IPS DF 19.7 (cell line): ENCODE measurements around the gene HDAC4.

Experiments used
- DNase-seq: peaks from one replicate; pipeline ENCODE4 v3.0.0-alpha.2; 2013; ENCODE audit warnings: low read depth, low spot score

HDAC4 gene

GRCh38 chr2:239327536-239328350, 73.1 kb downstream of the HDAC4 start:
- DNase-seq, result no peak

- no peak for DNase-seq
Measured at GRCh38 chr2:239326831-239327535, 73.8 kb downstream of the HDAC4 start.

DNA sequence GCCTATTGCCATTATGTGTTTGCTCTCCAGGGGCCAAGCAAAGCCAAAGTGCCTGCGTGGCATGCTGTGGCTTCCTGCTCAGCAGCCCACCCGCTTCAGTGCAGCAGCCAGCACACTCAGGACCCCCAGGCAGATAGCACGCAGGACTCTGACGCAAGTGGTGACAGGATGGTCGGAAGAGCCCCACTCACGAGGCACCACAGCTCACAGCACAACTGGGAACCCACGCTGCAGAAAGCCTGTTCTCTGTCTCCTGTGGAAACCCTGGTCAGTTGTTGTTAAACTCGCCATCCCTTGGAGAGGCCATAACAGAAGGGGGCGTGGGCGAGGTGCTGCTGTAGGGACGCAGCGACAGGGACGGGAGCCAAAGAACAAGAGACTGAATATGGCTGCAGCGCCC, 76.4 kb downstream of the HDAC4 start:
- DNase-seq, result no peak

DNA sequence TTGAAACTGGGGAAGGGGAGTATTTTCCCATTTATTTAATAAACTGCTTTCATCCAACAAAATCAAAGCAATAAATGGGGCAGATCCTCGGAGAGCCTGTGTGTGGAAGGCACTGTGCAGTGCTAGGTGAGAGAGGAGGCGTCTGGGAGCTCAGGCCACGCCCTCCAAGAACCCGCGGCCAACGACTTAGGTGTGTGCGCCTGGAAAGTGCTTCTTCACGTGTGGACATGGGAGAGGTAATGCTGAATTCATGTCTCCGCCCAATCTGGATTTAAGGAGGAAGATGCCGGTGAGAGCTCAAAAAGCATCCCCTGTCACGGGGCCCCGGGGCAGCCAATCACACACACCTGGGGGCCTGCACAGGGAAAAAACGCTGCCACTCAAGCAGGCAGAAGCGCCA, 77.4 kb downstream of the HDAC4 start:
- no peak for DNase-seq

- DNase-seq, result no peak
Measured at GRCh38 chr2:239322416-239323086, 78.3 kb downstream of the HDAC4 start.

- no peak for DNase-seq
Measured at GRCh38 chr2:239321596-239322415, 79.0 kb downstream of the HDAC4 start.

DNA sequence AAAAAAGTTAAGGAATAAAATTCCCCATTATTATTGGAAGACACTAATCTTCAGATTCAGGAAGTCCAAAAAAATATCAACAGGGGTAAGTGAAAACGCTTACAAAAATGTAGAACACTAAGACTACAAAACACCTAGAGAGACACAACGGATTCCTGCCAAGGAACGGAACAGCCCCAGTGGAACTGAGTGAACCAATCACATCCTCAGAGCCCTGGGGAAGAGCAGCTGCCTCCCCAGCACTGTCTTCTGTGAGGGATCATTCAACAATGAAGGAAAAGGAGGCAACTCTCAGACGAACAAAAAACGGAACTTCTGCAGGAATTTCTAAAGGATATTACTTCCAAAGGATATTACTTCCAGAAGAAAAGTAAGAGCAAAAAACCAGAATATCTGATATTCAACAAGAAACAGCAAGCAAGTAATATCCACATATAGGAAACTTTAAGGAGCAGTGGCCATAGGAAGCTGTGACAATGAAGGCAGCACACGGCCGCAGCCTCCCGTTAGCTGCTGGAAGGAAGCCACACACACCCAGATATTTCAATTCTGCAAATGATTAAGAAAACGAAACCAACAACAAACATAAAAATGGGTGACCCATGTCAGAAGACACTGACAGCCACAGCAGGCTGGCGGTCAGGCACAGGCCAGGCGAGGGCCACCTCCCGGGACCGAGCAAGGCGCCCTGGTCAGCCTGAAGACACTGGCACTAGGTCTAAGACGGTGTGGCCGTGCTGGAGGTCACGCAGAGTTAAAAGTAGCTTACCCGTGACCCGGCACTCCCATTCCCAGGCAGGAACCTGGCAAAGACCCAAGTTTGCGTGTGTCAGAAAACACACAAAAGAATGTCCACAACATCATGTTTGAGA, 81.8 kb downstream of the HDAC4 start:
- DNase-seq, result no peak

- no peak for DNase-seq
Measured at GRCh38 chr2:239318151-239318611, 82.6 kb downstream of the HDAC4 start.

- no peak for DNase-seq
Measured at GRCh38 chr2:239316562-239317465, 84.0 kb downstream of the HDAC4 start.

- DNase-seq, result no peak
Measured at GRCh38 chr2:239315308-239315707, 85.5 kb downstream of the HDAC4 start.

DNA sequence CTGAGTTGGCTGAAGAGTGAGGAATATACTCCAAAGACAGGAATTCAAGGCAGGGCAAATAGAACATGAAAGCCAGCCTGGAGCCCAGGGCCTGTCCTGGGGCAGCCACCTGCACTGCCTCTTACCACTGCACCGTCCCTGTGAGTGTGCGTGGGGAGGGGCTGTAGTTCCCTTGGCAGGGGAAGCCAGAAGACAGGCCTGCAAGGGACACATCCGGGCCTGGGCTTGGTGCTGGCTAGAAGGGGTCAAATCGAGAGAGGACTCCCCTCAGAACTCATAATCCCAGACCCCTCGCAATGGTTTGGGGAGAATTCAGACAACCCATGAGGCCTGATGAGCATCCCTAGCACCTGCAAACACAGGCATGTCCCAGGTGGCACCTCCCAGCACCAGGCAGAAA, 87.0 kb downstream of the HDAC4 start:
- no peak for DNase-seq

- no peak for DNase-seq
Measured at GRCh38 chr2:239312741-239313667, 87.8 kb downstream of the HDAC4 start.

- DNase-seq, result no peak
Measured at GRCh38 chr2:239312081-239312511, 88.7 kb downstream of the HDAC4 start.

DNA sequence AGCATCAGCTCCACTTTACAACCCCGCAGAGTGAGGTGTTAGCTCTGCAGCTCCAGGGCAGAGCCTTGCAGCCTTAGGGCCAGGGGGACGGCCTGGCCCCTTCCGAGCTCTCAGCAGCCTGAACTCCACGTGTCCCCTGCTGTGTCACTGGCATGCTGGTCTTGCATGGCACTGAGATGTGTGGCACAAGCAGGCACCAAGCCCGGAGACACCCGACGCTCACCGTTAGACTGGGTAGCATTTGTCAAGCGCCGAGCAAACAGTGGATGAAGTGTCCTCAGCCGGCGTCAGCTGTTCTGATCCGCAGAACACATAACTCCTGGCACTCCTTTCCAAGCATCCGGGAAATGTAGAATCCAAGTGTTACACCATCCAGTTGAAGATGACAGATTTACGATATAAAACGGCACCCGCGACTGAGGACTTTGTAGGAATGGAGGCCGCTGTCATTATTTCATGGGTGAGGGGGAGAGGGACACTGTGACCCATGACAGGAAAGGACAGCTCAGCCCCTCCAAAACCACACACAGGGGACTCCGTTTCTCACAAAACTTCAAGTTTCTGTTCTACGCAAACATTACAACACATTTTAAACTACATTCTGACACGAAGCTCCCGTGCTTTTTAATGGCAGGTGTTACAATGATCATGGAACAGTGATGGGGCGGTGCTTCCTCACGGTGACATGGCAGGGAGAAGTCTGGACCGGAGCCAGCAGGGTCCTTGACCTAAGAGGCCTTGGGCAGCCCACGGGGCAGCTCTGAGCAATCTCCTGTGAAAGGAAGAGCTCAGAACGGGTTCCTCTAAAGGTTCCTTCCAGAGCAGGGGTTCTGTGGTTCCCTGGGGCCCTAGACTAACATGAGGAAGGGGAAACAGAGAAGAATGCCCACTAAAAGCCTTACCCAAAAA, 89.4 kb downstream of the HDAC4 start:
- DNase-seq, result no peak

DNA sequence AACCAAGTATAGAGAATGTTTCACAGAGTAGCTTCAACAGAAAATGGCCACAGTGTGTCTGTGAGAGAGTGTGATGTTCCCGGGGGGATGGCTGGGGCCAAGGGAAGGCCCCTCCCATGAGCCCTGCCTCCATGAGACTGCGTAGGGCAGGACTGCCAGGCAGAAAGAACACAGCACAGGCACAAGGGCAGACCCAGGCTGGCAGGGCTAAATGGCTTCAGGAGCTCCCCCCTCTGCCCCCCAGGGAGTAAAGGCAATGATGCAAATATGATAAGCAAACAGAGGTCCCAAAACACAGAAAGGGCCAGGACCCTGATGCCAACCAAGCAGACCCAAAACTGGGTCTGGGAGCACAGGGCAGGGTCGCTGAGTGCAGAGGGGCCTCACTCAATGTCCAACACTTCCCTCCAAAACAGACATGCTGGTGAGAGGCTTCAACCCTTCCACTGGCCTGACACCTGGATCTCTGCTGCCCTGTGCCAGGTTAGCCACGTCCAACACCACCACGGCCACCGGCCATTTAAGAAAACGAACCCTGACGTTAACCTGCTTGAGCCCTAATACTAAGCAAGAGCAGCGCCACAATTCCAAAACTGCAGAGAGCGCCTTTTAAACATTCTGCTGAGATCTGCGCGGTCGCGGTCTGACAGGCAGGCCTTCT, 90.3 kb downstream of the HDAC4 start:
- no peak for DNase-seq

DNA sequence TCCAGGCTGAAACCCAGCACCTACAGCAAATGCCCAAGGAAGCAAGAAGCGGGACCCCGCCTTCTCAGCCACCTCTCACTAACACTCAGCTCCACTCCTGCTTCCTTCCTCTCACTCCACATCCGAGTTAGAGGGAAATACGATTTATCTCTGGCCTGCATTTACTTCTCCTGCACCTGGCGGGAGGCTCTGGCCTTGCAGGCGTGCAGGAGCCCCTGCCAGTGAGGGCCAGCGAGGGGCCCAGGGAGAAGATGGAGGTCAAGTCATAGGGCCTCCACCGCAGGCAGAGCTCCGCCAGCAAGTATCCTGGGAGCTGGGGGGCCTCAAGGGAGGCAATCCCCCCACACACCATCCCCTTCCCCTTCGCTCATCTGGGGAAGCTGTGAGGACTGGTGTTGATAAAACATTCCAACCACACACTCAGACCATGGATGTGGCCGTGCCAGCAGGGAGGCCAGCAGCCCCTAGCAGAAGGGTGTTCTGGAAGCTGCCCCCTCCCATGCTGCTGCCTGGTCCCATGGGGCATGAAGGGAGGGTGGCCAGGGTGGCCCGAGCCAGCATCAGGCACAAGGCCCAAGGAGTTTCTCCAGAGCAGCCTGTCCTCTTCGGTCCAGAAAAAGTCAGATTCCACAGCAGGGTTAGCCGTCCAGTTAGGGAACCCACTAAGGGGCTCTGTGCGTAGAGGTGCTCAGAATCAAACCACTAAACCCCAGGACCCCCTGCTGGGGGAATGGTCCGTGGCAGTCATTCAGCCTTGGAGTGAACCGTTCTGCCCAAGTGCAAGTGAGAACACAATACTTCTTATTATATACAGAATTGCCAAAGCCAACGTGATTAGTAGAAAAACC, 91.2 kb downstream of the HDAC4 start:
- no peak for DNase-seq
